ENCODE measurements around the gene CDH11.

GRCh38 chr16:64924086-64924485 is 197.8 kb downstream of the CDH11 start:
- TF ChIP-seq CTCF (IDR thresholded peaks at IDR 0.05), result no peak
- TF ChIP-seq ZFX (IDR thresholded peaks at IDR 0.05; ENCODE audit: borderline replicate concordance), result no peak

Measured in 22Rv1 (cell line).